PFSK-1 (cell line): ENCODE measurements around the gene SNX32.

ENCODE experiments used
- POLR2AphosphoS5 ChIP-seq: IDR thresholded peaks from 2 replicates; pipeline ENCODE4 v1.6.1; 2012; ENCODE audit warnings: low read depth, mild to moderate bottlenecking, control low read depth, low read length, moderate library complexity
- TAF1 ChIP-seq: IDR thresholded peaks from 2 replicates; pipeline ENCODE4 v1.6.1; 2012; ENCODE audit warnings: low read length, control low read depth, borderline replicate concordance; ENCODE audit not compliant: insufficient read depth
- TF ChIP-seq, protein P1 (sequence below), 2 experiments: IDR thresholded peaks; 2 replicates each; pipeline versions ENCODE4 v1.6.1 to v1.8.0; 2011 to 2012; ENCODE audit warnings: low read depth in 2 of 2, low read length in 2 of 2, control low read depth in 1 of 2, inconsistent platforms in 1 of 2, mild to moderate bottlenecking in 1 of 2, moderate library complexity in 1 of 2; ENCODE audit not compliant: insufficient read depth in 1 of 2

DNA sequence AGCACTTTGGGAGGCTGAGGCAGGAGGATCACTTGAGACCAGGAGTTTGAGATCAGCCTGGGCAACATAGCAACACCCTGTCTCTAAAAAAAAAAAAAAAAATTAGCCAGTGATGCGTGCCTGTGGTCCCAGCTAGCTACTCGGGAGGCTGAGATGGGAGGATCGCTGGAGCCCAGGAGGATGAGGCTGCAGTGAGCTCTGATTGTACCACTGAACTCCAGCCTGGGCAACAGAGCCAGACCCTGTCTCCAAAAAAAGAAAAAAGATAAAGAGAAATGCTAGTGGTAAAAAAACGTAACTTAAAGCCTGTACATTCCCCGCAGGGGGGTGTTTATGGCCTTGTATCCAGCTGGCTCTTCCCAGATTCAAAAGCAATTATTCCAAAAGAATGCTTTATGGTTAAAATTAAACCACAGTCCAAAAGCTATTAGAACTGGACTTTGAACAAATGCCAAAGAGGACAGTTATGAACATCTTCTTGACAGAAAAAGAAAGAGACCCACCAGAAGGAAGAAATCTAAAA is 16.4 kb upstream of the SNX32 start:
- TF ChIP-seq TAF1 (no peak), POLR2AphosphoS5 (no peak)
- TF ChIP-seq, protein P1, sequence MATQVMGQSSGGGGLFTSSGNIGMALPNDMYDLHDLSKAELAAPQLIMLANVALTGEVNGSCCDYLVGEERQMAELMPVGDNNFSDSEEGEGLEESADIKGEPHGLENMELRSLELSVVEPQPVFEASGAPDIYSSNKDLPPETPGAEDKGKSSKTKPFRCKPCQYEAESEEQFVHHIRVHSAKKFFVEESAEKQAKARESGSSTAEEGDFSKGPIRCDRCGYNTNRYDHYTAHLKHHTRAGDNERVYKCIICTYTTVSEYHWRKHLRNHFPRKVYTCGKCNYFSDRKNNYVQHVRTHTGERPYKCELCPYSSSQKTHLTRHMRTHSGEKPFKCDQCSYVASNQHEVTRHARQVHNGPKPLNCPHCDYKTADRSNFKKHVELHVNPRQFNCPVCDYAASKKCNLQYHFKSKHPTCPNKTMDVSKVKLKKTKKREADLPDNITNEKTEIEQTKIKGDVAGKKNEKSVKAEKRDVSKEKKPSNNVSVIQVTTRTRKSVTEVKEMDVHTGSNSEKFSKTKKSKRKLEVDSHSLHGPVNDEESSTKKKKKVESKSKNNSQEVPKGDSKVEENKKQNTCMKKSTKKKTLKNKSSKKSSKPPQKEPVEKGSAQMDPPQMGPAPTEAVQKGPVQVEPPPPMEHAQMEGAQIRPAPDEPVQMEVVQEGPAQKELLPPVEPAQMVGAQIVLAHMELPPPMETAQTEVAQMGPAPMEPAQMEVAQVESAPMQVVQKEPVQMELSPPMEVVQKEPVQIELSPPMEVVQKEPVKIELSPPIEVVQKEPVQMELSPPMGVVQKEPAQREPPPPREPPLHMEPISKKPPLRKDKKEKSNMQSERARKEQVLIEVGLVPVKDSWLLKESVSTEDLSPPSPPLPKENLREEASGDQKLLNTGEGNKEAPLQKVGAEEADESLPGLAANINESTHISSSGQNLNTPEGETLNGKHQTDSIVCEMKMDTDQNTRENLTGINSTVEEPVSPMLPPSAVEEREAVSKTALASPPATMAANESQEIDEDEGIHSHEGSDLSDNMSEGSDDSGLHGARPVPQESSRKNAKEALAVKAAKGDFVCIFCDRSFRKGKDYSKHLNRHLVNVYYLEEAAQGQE (IDR thresholded peaks at IDR 0.05; ENCODE audit: insufficient read depth in 1 of 2, low read depth in 2 of 2, low read length in 2 of 2): no peak
